T-helper 1 cell (primary cell): Measurements from ENCODE around the gene NUDT3.
A peak's percentile ranks its signal among the peaks of the same experiment; 100 is the strongest.
"Not testable (repeated sequence)": the region's sequence is repeated elsewhere in the genome, so short reads cannot be mapped to it uniquely, and the experiment has no call there.

Source experiments
- DNase-seq, 5 donors: peaks; one replicate each; pipeline ENCODE4 v3.0.0-alpha.2; 2012 to 2020
- total RNA-seq, 4 donors: gene quantifications; one replicate each; lab custom pipeline; 2026; lab: John Stamatoyannopoulos, UW

The NUDT3 gene
- total RNA-seq = 40.0 to 51.6 (median 45.5) reads per million in 4 donors

- DNase-seq = peak; percentile 86 to 97 (median 90)
Observed at GRCh38 chr6:34392497-34393190, at the start of gene NUDT3. Gene NUDT3 (minus strand): TSS chr6:34392669. CDS start chr6:34392362, 307 bp downstream.

GRCh38 chr6:34441526-34441925 lies 49.1 kb upstream of the NUDT3 start:
- no peak for DNase-seq

- no peak for DNase-seq
Observed at GRCh38 chr6:34439442-34439841, 47.0 kb upstream of the NUDT3 start.

GRCh38 chr6:34438705-34439104 lies 46.2 kb upstream of the NUDT3 start:
- DNase-seq = no peak

- DNase-seq = no peak
Observed at GRCh38 chr6:34437644-34437970, 45.1 kb upstream of the NUDT3 start.

GRCh38 chr6:34436803-34437643 lies 44.6 kb upstream of the NUDT3 start:
- DNase-seq = no peak

GRCh38 chr6:34435916-34436315 lies 43.4 kb upstream of the NUDT3 start:
- DNase-seq = no peak

GRCh38 chr6:34425498-34426410 lies 33.3 kb upstream of the NUDT3 start, which contains the start of gene RPS10:
Gene RPS10 (minus strand): TSS chr6:34426069. CDS start chr6:34425221, 848 bp downstream.
- peak; percentile 77 to 92 (median 82) for DNase-seq

GRCh38 chr6:34425132-34425497 lies 32.6 kb upstream of the NUDT3 start:
- DNase-seq = no peak

- DNase-seq = no peak
Observed at GRCh38 chr6:34424200-34425131, 32.0 kb upstream of the NUDT3 start.

- DNase-seq = no peak
Observed at GRCh38 chr6:34423254-34423653, 30.8 kb upstream of the NUDT3 start.

- no peak for DNase-seq
Observed at GRCh38 chr6:34418367-34418766, 25.9 kb upstream of the NUDT3 start.

GRCh38 chr6:34416877-34417371 lies 24.5 kb upstream of the NUDT3 start:
- no peak for DNase-seq

GRCh38 chr6:34414999-34415858 lies 22.8 kb upstream of the NUDT3 start:
- DNase-seq = peak in 4 of 5 donors; percentile 23 to 48 (median 31)

GRCh38 chr6:34412643-34413214 lies 20.3 kb upstream of the NUDT3 start:
- no peak for DNase-seq

GRCh38 chr6:34412016-34412415 lies 19.5 kb upstream of the NUDT3 start:
- DNase-seq = no peak

- not testable (repeated sequence) for DNase-seq
Observed at GRCh38 chr6:34407915-34408314, 15.4 kb upstream of the NUDT3 start.

GRCh38 chr6:34396518-34396917 lies 4.0 kb upstream of the NUDT3 start:
- DNase-seq = no peak

- DNase-seq = no peak
Observed at GRCh38 chr6:34393966-34394305, 1.5 kb upstream of the NUDT3 start.
